Peyer's patch (tissue), 4 donors: ENCODE results near the gene TMEM9.

Experiments
- CTCF ChIP-seq, 6 experiments: fragments of 450-650 bp in 4 of 6; fragments of 200-600 bp in 2 of 6; sonication (generic) in 1 of 6; IDR thresholded peaks; one replicate each; pipeline ENCODE4 v1.5.1; 2017 to 2019; ENCODE audit warnings: antibody characterized with exemption in 6 of 6, mild to moderate bottlenecking in 3 of 6, moderate library complexity in 1 of 6
- POLR2A ChIP-seq, 2 donors: fragments of 450-650 bp; IDR thresholded peaks; one replicate each; pipeline ENCODE4 v1.5.1; 2017; ENCODE audit warnings: antibody characterized with exemption in 2 of 2, mild to moderate bottlenecking in 2 of 2, moderate library complexity in 2 of 2

- TF ChIP-seq CTCF (IDR thresholded peaks at IDR 0.05), result no peak
- TF ChIP-seq POLR2A (IDR thresholded peaks at IDR 0.05), result no peak
Measured at GRCh38 chr1:201172999-201173610, 18.8 kb upstream of the TMEM9 start.
